GM19452 (cell line): Measurements from ENCODE around the gene MTFMT.
A peak's percentile ranks its signal among the peaks of the same experiment; 100 is the strongest.
"Not testable (repeated sequence)": the region's sequence is repeated elsewhere in the genome, so short reads cannot be mapped to it uniquely, and the experiment has no call there.

Experiments used
- ATAC-seq: cut with Tn5 transposase; IDR thresholded peaks from one replicate; pipeline ENCODE4 v1.9.1; 2021; ENCODE audit not compliant: unreplicated experiment

MTFMT gene

DNA sequence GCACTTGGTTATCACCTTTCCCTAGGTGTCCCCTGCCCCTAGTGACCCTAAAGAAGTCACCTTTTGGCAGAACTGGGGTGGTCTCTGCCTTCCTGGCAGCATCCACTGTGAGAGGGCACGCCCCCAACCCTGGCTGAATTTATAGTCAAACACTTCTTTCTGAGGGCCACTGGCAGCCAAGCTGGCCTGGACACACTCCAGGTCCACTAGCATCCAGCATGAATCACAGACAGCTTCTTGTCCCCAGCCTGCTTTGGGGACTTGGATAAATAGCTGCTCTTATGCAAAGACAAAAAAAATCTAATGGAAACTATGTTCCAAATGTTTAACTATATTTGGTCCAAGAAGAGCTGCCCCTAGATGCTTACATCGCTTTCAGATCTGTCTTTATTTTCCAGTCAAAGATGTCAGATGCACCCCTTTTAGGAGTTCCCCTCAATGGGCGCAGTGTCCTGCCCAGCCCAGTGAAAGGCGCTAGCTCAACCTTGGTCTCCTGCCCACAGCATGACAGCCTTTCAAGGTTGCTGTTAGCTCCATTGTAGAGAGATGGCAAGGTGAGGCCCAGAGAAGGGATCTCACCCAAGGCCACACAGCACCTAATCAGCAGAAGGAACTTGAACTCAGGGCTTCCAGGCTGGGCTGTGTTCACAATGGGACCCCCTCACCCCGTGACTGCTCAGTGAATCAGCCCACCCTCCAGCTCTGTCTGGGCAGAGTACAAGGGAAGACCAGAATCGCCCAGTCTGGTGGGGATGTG, 31.4 kb upstream of the MTFMT start:
- no peak for ATAC-seq

DNA sequence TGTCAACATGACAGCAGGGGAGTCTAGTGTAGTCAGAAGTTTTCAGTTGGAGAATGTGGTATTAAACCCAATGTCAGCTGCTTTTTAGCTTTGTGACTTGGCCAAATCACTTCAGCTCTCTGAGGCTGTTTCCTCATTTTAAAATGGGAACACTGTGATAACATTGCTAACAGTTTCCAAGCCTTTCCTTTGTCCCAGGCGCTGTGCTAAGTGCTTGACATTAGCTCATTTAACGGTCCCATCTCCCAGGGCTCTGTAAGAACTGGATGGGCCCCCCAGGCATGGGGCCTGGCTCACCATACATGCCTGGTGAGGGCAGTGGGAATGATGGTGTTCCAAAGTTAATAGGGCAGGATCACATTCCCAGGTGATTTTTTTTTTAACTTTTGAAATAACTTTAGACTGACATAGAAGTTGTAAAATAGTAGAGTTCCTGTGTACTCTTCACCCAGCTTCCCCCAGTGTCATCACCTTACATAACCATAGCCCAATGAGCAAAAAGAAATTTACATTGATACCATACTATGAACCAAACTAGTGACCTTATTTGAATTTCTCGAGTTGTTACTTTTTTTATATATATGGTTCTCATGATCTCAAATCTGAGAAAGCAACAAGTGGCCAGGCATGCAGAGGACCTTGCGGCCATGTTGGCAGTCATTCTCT, 30.6 kb upstream of the MTFMT start:
- ATAC-seq, result no peak

DNA sequence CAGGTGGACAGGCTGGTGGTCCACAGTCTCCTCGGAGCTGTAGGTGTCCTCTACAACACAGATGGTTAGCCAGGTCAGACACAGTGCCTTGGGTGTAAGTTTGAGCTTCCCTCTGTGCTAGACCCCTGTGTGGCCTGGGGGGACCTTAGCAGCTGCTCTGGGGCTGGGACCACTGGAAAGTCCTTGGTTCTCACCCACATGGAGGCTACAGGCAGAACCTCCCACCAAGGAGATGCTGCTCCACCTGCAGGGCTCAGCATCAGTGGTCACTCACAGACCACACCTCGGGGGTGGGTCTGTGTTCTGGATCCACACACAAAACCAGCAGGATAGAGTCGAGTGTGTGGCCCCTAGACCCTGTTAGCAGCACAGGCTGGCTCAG, 29.9 kb upstream of the MTFMT start:
- no peak for ATAC-seq

DNA sequence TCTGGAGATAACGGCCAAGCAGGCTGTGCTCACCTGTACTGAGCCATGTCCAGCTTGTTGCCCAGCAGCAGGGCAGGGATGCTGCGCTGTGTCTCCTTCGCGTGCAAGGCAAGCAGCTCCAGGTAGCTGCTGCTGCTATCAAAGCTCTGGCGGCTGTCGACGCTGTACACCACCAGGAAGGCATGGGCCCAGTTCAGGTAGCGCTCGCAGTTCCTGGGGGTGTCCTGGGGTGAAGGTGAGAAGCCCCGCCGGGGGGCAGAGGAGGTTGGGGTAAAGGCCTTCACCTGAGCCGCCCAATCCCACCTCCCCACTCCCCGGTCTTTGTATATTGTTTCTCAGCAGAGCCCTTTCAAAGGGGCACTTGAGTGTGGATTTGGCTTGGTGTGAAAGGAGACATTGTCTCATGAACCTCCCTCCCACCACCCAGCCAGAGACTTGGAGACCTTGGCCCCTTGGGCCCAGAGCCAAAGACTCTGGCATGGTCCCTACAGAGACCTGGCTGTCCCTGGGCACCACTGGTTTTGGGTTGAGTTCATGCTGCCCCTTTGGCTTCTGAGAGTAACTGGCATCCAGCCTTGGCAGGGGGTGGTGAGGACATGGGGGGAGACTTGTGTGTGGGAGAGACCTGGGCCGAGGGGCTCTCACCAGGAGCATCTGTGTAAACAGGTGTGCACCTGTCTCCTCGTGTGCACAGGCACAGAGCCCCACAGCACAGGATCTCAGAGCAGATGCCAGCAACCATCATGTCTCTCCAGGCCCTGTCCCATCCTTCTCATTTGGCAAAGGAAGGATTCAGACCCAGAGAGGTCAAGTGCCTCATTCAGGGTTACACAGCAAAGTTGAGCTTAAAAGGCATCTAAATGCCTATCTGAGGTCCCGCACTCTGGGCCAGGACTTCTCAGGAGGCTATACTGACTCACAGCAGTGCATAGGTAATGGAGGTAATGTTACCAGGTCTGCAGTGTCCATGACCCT, 29.2 kb upstream of the MTFMT start:
- ATAC-seq, result no peak

DNA sequence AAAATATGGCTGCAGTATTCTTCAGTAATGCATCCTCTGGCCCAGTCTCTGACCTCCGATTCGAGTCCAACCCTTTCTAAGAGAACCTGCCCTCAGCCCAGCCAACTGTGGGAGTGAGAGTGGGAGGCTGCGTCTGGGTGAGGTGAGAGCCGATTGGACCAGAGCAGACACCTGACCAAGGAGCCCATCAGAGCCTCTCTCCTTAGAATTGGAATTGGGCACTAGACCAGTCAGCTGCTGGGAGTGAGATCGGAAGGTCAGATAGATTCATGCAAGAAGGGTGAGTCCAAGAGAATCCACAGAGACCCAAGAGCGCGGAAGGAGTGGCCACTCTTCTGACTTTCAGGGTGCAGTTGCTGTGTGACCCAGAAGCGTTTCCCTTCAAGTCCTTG, 28.1 kb upstream of the MTFMT start:
- no peak for ATAC-seq

- no peak for ATAC-seq
These were observed 27.6 kb upstream of the MTFMT start for GRCh38 chr15:65056868-65057548.

GRCh38 chr15:65056106-65056505, 26.7 kb upstream of the MTFMT start:
- no peak for ATAC-seq

GRCh38 chr15:65055201-65055870, 25.9 kb upstream of the MTFMT start:
- no peak for ATAC-seq

- no peak for ATAC-seq
These were observed 25.1 kb upstream of the MTFMT start for GRCh38 chr15:65054333-65055200.

DNA sequence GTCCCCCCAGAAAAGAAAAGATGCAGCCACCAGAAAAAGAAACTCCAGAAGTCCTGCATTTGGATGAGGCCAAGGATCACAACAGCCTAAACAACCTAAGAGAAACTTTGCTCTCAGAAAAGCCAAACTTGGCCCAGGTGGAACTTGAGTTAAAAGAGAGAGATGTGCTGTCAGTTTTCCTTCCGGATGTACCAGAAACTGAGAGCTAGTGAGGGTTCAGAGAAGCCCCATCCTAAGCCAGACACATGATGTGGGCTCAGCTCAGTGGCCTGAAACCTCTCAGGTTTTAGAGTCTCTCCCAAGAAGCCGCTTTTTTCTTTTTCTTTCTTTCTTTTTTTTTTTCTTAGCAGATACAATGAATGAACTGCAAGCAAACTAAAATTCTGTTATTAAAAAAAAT, 23.5 kb upstream of the MTFMT start:
- ATAC-seq, result no peak

DNA sequence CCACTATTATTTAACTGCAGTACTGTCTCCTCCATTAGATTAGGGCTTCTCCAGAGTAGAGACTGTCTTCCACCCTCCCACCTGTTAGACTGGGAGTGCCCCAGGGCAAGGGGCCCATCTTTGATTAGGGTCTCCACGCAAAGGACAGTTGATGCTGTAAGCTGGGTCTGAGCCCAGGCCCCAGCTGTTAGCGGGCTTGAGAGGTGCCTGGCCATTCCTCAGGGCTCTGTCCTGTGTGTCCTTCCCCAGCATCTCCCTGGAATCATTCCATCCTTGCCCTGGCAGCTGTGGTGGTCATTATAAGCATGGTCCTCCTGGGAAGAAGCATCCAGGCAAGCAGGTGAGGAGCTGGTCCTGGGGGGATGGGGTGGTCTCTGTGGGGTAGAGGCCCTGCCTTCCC, 21.8 kb upstream of the MTFMT start:
- ATAC-seq, result no peak

DNA sequence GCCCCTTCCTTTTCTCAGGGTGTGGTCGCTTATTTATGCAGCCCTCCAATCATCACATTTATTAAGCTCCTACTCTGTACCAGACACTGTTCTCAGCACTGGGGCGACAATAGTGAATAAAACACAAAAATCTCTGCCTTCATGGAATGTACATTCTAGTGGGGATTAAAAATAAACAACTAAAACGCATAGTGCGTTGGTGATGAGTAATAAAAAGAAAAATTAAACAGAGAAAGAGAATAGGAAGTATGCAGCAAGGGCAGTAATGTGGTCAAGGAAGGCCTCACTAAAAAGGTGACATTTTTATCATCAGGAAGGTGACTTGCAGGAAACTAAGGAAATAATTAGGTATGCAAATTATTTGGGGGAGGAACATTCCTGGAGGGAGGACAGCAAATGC, 20.8 kb upstream of the MTFMT start:
- no peak for ATAC-seq

GRCh38 chr15:65049418-65049840, 20.0 kb upstream of the MTFMT start:
- ATAC-seq, result peak; percentile 91

- no peak for ATAC-seq
These were observed 18.8 kb upstream of the MTFMT start for GRCh38 chr15:65048241-65048640.

DNA sequence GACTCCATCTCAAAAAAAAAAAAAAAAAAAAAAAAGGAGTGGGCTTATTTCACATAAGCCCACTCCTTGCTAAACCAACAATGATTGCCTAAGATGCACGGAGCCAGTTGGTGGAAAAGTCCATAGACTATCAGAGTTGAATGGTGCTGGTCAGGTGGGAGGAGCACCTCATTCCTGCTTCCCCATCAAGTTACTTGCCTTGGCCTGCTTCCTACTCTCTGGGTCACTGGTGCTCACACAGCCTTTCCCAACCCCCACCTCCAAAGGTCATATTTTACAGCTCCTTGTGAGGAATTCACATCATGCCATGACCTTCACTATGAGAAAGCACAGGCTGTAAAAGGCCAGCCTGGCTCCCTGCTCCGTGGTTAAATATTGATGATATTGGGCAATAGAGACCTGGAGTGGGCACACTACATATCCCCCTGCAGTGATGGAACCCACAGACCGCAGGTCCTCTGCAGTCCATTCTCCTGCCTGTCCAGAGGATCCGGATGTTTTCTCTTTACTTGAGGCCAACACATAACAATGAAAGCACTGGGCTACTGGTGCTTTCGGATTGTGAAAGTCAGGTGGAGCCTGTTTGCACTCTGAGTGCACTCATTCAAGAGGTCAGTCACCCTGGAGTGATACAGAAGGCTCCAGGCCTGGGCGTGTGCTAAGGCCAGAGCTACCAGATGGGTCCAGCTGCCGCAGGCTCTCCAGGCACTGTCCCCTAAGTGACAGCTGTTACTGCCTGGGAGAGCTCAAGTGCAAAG, 15.5 kb upstream of the MTFMT start, which contains the start of gene SLC51B:
Gene SLC51B, plus strand, starts transcription at position 664 of the 758 bp plus-strand sequence. CDS start 4,618 bp downstream, outside the sequence.
- ATAC-seq, result no peak

GRCh38 chr15:65044218-65044617, 14.8 kb upstream of the MTFMT start:
- not testable (repeated sequence) for ATAC-seq

DNA sequence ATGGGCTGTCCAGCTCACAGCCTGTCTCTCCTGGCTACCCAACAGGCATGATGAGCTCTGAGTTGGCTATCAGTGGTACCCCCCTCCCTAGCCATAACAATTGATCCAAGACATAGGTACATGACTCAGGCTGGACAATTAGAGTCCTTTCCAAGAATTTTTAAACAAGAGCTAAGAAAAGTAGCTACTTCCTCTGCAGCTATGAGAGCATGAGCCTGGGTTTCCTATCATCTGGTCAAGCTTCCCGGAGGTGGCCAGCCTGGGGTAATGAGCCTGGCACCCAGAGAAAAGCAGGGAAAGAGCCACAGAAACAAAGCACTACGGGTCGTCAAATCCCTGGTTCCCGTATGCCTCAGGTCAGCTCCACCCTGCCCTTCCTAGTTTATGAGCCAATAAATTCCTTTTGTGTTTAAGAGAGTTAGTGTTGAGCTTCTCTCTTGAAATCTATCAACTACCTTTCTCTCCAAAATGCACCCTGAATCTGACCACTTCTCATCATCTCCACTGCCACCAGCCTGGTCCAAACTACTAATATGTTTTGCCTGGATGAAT, 13.4 kb upstream of the MTFMT start:
- ATAC-seq, result no peak

DNA sequence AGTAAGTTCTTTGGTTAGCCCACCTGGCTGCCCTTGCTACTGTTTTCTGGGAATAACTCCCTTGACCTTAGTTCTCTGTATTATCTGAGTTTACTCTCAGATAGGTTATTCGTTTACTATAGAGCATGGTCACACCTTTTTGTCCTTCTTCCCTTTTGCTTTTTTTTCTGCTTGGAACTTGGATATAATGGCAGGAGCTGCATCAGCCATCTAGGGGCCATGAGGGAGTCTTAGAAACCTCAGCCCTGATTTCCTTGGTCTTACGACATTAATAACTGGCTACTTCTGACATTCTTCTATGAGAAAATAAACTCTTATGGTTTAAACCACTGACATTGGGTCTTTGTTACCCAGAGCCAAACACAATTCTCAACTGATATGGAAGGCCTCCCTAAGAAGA, 12.3 kb upstream of the MTFMT start:
- ATAC-seq, result no peak
